ENCODE measurements around the gene EME2. TPM values are rescaled to one million over a fixed set of nuclear protein-coding genes. Genes with fewer than 3 reads are reported as not detected.

EME2 gene
- total RNA-seq, 1 experiment from 2014 or later: 63.6 TPM

GRCh38 chr16:1817716-1818115 lies 45.1 kb downstream of the EME2 start:
- H2AFZ ChIP-seq (ENCODE audit: low read length): no peak overlapping the region
- H4K8ac ChIP-seq (replicated peaks; ENCODE audit: insufficient read length, low read depth, low read length): no peak overlapping the region
- Mint-ChIP-seq H3K4me1 (peaks cover 0 to 3% of the 10 kb centered on the region in 2 experiments; a peak in 2 of 4 replicates), H3K9me3 (no peaks in the 10 kb centered on the region), H3K27ac (peak overlapping the region in 1 of 3 experiments; percentile 72; a peak in 1 of 7 replicates), H3K4me3 (no peak overlapping the region), H3K36me3 (ENCODE audit: insufficient read depth in 1 of 3, low read depth in 3 of 3) (peaks cover 4 to 18% (median 17%) of the 10 kb centered on the region in 3 experiments; a peak in 6 of 7 replicates), H3K27me3 (ENCODE audit: low read depth) (no peaks in the 10 kb centered on the region; the same call in 1 of the 2 replicates)
- no peak overlapping the region for H3T11ph ChIP-seq (ENCODE audit: low read length)
- H3K23ac ChIP-seq (ENCODE audit: insufficient read length, low read depth, low read length): no peak overlapping the region
- no peak overlapping the region for H3K56ac ChIP-seq (ENCODE audit: insufficient read length, low read depth, low read length)
- H2BK5ac ChIP-seq (ENCODE audit: insufficient read length, low read length): no peak overlapping the region
- TF ChIP-seq CTCF (conservative IDR thresholded peaks at IDR 0.05): no peak
- no peak overlapping the region for H2BK15ac ChIP-seq (ENCODE audit: low read depth, low read length)
- no peaks in the 10 kb centered on the region for H4K20me1 ChIP-seq (ENCODE audit: control insufficient read depth, insufficient read depth, insufficient read length)
- no peak overlapping the region for H3K4ac ChIP-seq (ENCODE audit: low read depth, low read length)
- H3K4me2 ChIP-seq (ENCODE audit: insufficient read depth, insufficient read length, low read length): no peak overlapping the region
- H3K23me2 ChIP-seq (ENCODE audit: insufficient read length, low read depth, low read length, poor library complexity, severe bottlenecking): no peaks in the 10 kb centered on the region
- H4K5ac ChIP-seq (ENCODE audit: insufficient read length, low read depth, low read length): no peak overlapping the region
- no peaks in the 10 kb centered on the region for H3K9me3 ChIP-seq (ENCODE audit: control insufficient read depth, low read depth, low read length)
- no peak overlapping the region for H3K9ac ChIP-seq (ENCODE audit: extremely low read depth, insufficient read length, low read length)
- H3K79me1 ChIP-seq (ENCODE audit: insufficient read depth, low read depth, low read length, poor library complexity, severe bottlenecking): no peaks in the 10 kb centered on the region
- H2AK5ac ChIP-seq (ENCODE audit: insufficient read length, low read length): no peak overlapping the region
- no peak overlapping the region for H4K91ac ChIP-seq (ENCODE audit: insufficient read length, low read depth, low read length)
- no CpG with 5 or more reads among the region's 17 CpGs for WGBS (ENCODE audit: extremely low coverage, insufficient read length, low lambda C conversion rate)
- no peak for DNase-seq
- H3K4me1 ChIP-seq (ENCODE audit: insufficient read depth, low read length): no peaks in the 10 kb centered on the region
- H3K79me2 ChIP-seq (ENCODE audit: insufficient read depth, low read length): no peaks in the 10 kb centered on the region
- no peaks in the 10 kb centered on the region for H3K27me3 ChIP-seq (ENCODE audit: insufficient read depth, low read length)
- H2BK20ac ChIP-seq (ENCODE audit: low read depth, low read length, poor library complexity, severe bottlenecking): no peak overlapping the region
- no peak overlapping the region for H3K18ac ChIP-seq (ENCODE audit: insufficient read length, low read depth, low read length)
- no peak overlapping the region for H2BK12ac ChIP-seq (ENCODE audit: insufficient read length, low read depth, low read length)
- no peak overlapping the region; the same call in 1 of the 2 replicates for H3K14ac ChIP-seq (ENCODE audit: insufficient read depth, low read length)
- no peak overlapping the region for H3K27ac ChIP-seq (ENCODE audit: insufficient read length, low read depth, low read length)
- H2BK120ac ChIP-seq (ENCODE audit: low read depth, low read length, poor library complexity, severe bottlenecking): no peak overlapping the region

All from H9 (cell line).